ENCODE results near the gene ADAMTSL1. TPM values are rescaled to one million over a fixed set of nuclear protein-coding genes. Genes with fewer than 3 reads are reported as not detected.

Gene ADAMTSL1
- polyA plus RNA-seq, 1 donor: 16.3 TPM

DNA sequence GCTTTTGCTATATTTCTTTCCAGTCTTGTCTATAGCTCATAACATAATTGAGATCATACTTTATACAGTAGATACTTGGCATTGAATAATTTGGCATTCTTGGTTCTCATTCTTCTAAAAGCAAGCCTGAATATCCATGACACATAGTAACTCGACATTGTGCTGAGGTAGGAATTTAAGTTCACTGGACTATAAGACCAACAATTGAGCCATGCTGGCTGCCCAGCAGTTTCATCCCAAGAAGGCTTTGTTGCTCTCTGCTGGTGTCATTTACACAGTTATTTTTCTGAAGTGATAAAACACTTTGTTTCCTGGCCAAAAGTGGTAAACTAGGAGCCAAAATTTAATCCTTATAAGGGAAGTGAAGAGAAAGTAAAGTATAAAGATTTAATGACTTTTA, 192.0 kb downstream of the ADAMTSL1 start:
- DNase-seq: no peak

GRCh38 chr9:18666348-18666747, 192.4 kb downstream of the ADAMTSL1 start:
- no peak for DNase-seq

DNA sequence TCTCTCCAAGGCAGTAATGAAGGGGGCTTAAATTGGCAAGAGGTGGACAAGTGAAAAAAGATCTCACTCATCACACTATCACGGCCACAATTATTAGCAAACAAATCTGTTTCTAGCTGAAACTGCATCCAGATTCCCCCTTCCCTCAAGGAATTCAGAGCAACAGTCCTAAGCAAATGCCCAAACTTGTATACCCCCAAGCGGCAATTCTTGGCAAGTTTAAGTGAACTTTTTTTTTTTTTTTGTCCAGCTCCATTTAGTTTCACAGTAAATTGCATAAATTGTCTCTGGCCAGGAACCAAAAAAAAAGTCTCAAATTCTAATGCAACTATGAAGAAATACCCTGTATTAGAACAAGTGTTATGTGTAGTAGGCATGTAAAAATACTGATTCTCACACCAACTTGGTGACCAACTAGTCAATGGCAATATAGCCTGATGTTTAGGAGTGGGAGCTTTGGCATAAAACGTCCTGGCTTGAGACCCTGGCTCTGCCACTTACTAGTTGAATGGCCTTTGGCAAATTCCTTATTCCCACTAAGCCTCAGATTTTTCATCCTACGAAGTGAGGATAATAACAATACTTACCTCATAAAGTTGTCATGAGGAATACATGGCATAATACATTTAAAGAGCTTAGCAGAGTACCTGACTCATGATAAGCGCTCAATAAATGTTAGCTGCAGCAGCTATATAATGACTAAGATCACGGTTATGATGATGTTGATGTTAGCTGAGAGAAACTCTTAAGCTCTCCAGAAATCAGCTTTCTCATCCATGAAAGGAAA, 193.2 kb downstream of the ADAMTSL1 start:
- DNase-seq: no peak

- no peak for DNase-seq
These were observed 195.0 kb downstream of the ADAMTSL1 start for GRCh38 chr9:18668944-18669343.

- no peak for DNase-seq
These were observed 198.8 kb downstream of the ADAMTSL1 start for GRCh38 chr9:18672706-18673105.

GRCh38 chr9:18673179-18673578, 199.2 kb downstream of the ADAMTSL1 start:
- DNase-seq: no peak

- DNase-seq: no peak
These were observed 201.4 kb downstream of the ADAMTSL1 start for GRCh38 chr9:18675332-18675731.

DNA sequence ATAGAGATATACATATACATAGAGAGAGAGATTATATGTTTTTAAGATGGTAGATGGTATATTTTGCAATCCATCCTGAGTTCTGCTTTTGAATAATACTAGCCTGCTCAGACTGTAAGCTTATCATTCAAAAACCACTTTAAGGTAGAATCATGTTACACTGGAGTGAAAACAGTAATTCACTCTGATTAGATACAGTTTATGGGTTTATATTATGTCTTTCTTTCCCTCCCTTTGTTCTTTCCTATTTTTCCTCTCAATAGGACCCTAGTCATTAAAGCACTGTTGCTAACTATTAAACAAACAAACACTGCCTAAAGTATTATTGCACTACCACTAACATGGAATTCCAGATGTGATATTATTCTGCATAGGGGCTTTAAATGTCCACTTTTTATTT, 202.0 kb downstream of the ADAMTSL1 start:
- DNase-seq: no peak

- DNase-seq: no peak
These were observed 202.6 kb downstream of the ADAMTSL1 start for GRCh38 chr9:18676525-18676924.

DNA sequence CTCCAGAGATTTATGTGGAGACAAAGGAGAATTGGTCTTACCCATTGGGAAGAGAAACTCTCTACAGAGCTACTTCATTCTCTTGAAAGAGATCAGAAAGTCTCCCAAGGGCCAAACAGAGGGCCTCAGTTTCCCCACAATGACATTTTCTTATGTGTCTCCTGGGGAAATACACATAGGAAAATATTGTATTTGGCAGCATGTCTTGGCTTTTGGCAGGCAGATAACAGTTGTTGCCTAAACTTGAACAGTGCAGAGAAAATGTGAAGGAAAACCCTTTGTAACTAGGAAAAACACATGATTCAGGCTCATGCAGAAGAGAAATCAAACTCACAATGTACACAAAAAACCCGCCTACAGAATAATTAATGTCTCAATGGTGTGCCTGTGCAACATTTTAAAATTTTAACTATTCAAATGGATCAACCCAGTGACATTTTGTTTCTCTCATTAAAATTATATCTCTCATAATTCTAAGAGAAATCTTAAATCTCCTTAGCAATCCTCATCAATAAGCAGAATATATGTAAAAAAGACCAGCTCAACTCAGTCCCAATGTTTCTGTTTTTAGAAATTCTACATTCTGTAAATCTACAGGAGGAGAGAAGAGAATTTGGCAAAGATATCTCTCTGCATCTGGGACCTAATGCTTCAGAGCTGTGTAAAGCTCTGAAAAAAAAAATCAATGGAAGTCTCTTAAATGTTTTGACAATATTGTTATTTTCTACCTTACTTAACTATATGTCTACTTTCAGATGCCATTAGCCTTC, 205.1 kb downstream of the ADAMTSL1 start:
- DNase-seq: no peak

DNA sequence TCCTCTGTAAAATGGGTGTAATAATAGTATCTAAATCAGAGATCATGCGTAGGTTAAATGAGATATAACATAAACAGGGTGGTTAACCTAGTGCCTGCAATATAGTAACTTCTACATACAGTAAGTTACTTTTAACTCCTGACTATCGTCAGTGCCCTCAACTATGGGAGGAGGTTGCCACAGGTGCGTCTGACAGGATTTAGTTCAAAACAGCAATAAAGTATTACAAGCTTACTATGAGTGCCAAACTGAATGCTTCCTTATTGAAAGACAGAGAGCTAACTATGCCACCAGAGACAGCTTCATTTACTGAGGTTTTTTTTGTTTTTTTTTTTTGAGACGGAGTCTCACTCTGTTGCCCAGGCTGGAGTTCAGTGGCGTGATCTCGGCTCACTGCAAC, 209.0 kb downstream of the ADAMTSL1 start:
- no peak for DNase-seq

DNA sequence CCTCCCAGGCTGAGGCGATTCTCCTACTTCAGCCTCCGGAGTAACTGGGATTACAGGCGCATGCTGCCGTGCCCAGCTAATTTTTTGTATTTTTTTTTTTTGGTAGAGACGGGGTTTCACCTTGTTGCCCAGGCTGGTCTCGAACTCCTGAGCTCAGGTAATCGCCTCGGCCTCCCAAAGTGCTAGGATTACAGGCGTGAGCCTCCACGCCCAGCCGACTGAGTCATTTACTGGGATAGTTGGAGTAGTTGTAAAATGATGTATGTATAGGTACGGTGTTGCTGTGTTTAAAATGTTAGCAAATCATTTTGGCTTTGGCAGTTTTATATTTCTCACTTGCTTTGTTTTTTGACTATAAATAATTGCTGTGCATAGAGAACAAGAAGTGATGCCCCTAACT, 209.4 kb downstream of the ADAMTSL1 start:
- no peak for DNase-seq

GRCh38 chr9:18683851-18684250, 209.9 kb downstream of the ADAMTSL1 start:
- DNase-seq: no peak

GRCh38 chr9:18684593-18685317, 210.8 kb downstream of the ADAMTSL1 start:
- no peak for DNase-seq

GRCh38 chr9:18688581-18689565, 214.9 kb downstream of the ADAMTSL1 start:
- no peak for DNase-seq

- no peak for DNase-seq
These were observed 216.0 kb downstream of the ADAMTSL1 start for GRCh38 chr9:18689921-18690320.

DNA sequence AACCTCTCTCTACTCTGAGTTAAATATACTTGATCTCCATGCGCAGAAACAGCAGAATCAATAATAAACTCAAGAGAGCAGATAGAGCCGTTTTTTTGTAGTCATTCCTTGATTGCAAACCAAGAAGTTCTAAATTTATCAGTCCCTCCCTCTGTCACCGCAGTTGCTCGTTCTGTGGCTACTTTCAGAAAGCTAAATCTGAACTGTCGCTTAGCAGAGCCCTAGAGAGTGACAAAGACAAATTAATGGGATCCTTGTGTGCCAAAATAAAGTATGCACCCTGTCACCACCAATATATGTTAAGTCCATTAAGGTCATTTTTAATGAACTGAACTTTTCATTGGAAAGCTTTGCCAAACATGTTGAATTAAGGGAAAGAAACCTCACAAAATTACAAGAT, 218.3 kb downstream of the ADAMTSL1 start:
- DNase-seq: no peak

DNA sequence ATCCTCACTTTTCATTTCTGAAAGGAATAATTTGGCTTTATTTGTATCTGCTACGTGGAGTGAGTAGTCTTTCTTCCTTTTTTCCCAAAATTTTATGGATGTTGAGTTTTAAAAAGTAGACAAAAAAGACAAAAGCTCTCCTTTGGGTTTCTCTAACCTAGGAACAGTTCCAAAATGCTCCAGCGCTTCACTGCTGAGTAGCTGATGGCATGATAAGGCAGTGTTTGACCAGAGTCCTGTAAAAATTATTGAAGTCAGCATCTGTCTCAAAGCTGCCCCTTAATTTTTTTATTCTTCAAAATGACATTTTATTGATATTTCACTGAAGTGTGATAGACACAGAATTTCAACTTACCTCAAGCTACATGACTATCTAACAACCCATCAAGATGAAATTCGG, 219.0 kb downstream of the ADAMTSL1 start:
- no peak for DNase-seq

DNA sequence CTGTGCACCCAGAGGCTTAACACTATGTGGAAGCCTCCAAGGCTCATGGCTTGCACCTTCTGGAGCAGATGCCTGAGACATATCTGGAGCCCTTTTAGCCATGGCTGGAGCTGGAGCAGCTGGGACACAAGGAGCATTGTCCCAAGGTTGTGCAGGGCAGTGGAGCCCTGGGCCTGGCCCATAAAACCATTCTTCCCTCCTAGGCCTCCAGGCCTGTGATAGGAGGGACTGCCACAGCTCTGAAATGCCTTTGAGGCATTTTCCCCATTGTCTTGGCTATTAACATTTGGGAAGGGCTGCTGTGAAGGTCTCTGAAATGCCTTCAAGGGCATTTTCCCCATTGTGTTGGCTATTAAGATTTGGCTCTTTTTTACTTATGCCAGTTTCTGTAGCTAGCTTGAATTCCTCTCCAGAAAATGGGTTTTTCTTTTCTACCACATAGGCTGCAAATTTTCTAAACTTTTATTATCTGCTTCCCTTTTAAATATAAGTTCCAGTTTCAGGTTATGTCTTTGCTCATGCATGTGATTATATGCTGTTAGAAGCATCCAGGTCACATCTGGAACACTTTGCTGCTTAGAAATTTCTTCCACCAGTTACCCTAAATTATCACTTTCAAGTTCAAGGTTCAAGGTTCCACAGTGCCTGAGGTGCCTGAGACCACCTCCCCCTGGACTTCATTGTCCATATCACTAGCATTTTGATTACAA, 221.2 kb downstream of the ADAMTSL1 start:
- no peak for DNase-seq

GRCh38 chr9:18698992-18699391, 225.0 kb downstream of the ADAMTSL1 start:
- DNase-seq: no peak

DNA sequence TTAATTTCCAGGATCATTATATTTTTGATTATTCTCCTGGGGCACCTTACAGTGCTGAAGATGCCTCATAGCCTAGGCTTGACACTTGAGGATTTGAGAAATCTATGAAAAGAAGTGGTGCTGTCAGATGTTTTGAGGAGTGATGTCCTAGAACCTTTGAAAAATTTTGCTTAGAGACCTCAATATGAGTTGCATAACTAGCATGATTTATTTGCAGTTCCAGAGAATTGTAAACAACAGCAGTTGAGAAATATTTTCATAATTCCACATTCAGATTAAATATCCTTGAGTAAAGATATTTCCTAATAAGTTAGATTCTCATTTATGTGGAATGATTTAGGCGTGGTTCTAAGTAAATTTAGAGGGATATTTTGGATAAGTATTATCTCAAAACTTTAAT, 225.8 kb downstream of the ADAMTSL1 start:
- DNase-seq: no peak

Data from left kidney (tissue), 2 donors.